Lung (tissue), 12 donors: ENCODE results near the gene ZNF860. TPM values are rescaled to one million over a fixed set of nuclear protein-coding genes. Genes with fewer than 3 reads are reported as not detected.

Experiments
- ATAC-seq: fragments of 200-7000 bp; cut with Tn5 transposase; one replicate; pipeline ENCODE4 v1.9.1; 2020; ENCODE audit warnings: moderate number of reproducible peaks; ENCODE audit not compliant: insufficient read depth, low FRiP score
- DNase-seq, 3 donors: peaks; one replicate each; pipeline ENCODE4 v3.0.0-alpha.2; 2013 to 2017
- H3K27ac ChIP-seq, 2 donors: one replicate each; pipeline ENCODE4 v1.5.1; 2013; ENCODE audit warnings: mild to moderate bottlenecking in 2 of 2, moderate library complexity in 2 of 2, control low read depth in 1 of 2, inconsistent platforms in 1 of 2, low read depth in 1 of 2, low read length in 1 of 2
- H3K27me3 ChIP-seq, 3 donors: one replicate each; pipeline ENCODE4 v1.5.1; 2013; ENCODE audit warnings: low read length in 2 of 3; ENCODE audit not compliant: control insufficient read depth in 3 of 3, insufficient read depth in 3 of 3
- H3K36me3 ChIP-seq, 4 donors: one replicate each; pipeline ENCODE4 v1.5.1; 2013; ENCODE audit warnings: low read length in 4 of 4, mild to moderate bottlenecking in 1 of 4, moderate library complexity in 1 of 4; ENCODE audit not compliant: control insufficient read depth in 4 of 4, insufficient read depth in 4 of 4
- H3K4me1 ChIP-seq, 5 donors: one replicate each; pipeline ENCODE4 v1.5.1; 2013; ENCODE audit warnings: low read length in 5 of 5, mild to moderate bottlenecking in 2 of 5, moderate library complexity in 1 of 5; ENCODE audit not compliant: control insufficient read depth in 5 of 5, insufficient read depth in 5 of 5
- H3K4me3 ChIP-seq: one replicate; pipeline ENCODE4 v1.5.1; 2013; ENCODE audit warnings: mild to moderate bottlenecking, control low read depth, moderate library complexity
- H3K9ac ChIP-seq, 2 donors: one replicate each; pipeline ENCODE4 v1.5.1; 2013; ENCODE audit warnings: low read length in 2 of 2, control low read depth in 1 of 2; ENCODE audit not compliant: insufficient read depth in 1 of 2
- H3K9me3 ChIP-seq, 4 donors: one replicate each; pipeline ENCODE4 v1.5.1; 2013; ENCODE audit warnings: low read length in 3 of 4, mild to moderate bottlenecking in 1 of 4, moderate library complexity in 1 of 4; ENCODE audit not compliant: control insufficient read depth in 4 of 4, insufficient read depth in 3 of 4
- WGBS, 2 donors: extraction: QIAGEN DNeasy Blood & Tissue Kit; methylation state at CpG; one replicate each; pipeline ENCODE4 v1.1.7; 2013; 5-methylcytosine and 5-hydroxymethylcytosine counted together
- polyA plus RNA-seq, 2 donors: library from polyadenylated mRNA; stranded (reverse); fragments of 200-250 nt; gene quantifications; one replicate each; pipeline ENCODE4 v1.2.1, GENCODE V29; 2013
- total RNA-seq, 2 donors: library from RNA; depleted of rRNA in 1 of 2; stranded (reverse); fragments of >200 nt in 1 of 2; gene quantifications; one replicate each; pipeline ENCODE4 v1.2.1, GENCODE V29; 2014 to 2021
- TF ChIP-seq, protein P1 (sequence below): IDR thresholded peaks from 2 replicates; pipeline ENCODE4 v1.5.1; 2012; ENCODE audit warnings: mild to moderate bottlenecking; ENCODE audit errors: control extremely low read depth, extremely low read depth
- donor health status: control.
- donor health status: control.
- donor health status: Bipolar disorder and iron deficiency.
- donor health status: healthy.
- donor health status: DM: yes; HTN: yes; CAD: no.

The ZNF860 gene
- total and polyA plus RNA-seq, 4 donors, result 0.35 to 2.6 (median 1.4) TPM

DNA sequence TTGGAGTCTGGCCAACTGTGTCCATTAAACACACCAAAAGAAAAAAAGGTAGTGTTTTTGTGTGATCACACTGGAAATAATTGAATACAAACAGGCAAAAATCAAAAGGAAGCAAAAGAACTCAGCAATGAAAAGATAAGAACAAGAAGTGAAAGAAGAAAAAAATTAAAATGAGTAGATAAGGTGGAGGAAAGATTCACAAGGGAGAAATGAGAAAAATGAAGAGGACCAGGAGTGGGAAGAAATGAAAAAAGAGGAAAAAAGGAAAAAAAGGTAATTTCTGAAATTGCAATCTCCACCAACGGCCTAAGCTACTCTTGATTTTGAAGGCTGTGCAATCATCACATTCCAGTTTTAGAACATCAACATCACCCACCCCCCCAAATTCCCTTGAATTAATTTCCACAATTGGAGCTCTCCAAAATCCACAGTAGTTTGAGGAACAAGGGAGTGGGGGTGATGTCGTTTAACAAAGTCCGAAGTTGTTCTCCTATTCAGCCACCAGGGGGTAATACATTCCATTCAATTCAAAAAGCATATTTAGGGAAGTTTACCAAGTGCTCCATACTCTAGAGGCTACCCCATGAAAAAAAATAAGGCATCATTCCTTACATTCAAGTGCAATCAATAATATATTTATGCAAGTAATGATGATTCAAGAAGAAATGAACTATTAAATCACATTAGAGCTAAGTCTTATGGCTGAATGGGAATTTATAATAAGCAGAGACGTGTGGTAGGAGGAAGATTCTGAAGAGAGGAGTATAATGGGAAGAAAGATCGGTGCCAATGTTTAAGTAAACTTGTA, 37.4 kb downstream of the ZNF860 start:
- Histone ChIP-seq H3K36me3 (no peaks in the 10 kb centered on the region), H3K9ac (no peak overlapping the region), H3K4me3 (no peak overlapping the region), H3K27me3 (no peaks in the 10 kb centered on the region), H3K4me1 (peaks cover 0 to 23% (median 0%) of the 10 kb centered on the region in 5 donors), H3K9me3 (no peaks in the 10 kb centered on the region), H3K27ac (no peak overlapping the region)
- peak; percentile 27 to 81 (median 81) for DNase-seq
- peak; percentile 62 for ATAC-seq
- WGBS, 2 donors, result 39 to 48% methylated on average over 5 of the region's 5 CpGs
- TF ChIP-seq, protein P1, sequence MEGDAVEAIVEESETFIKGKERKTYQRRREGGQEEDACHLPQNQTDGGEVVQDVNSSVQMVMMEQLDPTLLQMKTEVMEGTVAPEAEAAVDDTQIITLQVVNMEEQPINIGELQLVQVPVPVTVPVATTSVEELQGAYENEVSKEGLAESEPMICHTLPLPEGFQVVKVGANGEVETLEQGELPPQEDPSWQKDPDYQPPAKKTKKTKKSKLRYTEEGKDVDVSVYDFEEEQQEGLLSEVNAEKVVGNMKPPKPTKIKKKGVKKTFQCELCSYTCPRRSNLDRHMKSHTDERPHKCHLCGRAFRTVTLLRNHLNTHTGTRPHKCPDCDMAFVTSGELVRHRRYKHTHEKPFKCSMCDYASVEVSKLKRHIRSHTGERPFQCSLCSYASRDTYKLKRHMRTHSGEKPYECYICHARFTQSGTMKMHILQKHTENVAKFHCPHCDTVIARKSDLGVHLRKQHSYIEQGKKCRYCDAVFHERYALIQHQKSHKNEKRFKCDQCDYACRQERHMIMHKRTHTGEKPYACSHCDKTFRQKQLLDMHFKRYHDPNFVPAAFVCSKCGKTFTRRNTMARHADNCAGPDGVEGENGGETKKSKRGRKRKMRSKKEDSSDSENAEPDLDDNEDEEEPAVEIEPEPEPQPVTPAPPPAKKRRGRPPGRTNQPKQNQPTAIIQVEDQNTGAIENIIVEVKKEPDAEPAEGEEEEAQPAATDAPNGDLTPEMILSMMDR, result peak; percentile 56

DNA sequence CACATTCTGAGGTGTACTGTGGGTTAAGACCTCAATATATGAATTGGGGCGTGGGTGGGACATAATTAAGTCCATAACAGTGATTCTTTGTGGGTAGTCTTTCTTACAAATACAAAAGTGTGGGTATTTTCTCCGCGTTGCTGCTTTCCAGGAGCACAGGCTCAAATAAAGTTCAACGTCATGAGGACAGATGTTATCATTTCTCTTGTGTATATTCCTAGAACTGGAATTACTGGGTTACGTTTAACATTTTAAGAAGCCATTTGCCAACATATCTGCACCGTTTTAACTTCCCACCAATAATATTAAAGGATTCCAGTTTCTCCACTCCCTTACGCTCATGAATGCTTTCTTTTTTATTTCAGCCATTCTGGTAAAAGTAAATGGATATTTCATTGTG, 39.6 kb downstream of the ZNF860 start:
- H3K9me3 ChIP-seq, result no peaks in the 10 kb centered on the region
- 87 to 94% methylated on average over 7 of the region's 7 CpGs for WGBS, 2 donors
- no peak overlapping the region for H3K9ac ChIP-seq
- no peak overlapping the region for H3K4me3 ChIP-seq
- H3K27me3 ChIP-seq, result no peaks in the 10 kb centered on the region
- DNase-seq (no peak), ATAC-seq (no peak)
- peaks cover 0 to 23% (median 0%) of the 10 kb centered on the region in 5 donors for H3K4me1 ChIP-seq
- H3K27ac ChIP-seq, result no peak overlapping the region
- TF ChIP-seq, protein P1, result no peak
- no peaks in the 10 kb centered on the region for H3K36me3 ChIP-seq

DNA sequence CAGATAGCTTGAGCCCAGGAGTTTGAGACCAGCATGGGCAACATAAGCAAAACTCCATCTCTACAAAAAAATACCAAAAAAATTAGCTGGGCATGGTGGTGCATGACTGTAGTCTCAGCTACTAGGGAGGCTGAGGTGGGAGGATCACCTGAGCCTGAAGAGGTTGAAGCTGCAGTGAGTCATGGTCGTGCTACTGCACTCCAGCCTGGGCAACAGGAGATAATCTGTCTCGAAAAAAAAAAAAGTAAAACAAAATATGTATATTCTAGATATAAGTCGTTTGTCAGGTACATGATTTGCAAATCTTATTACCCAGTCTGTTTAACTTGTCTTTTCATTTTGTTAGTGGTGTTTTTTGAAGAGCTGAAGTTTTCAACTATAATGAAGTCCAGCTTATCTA, 40.2 kb downstream of the ZNF860 start:
- Histone ChIP-seq H3K36me3 (no peaks in the 10 kb centered on the region), H3K27ac (no peak overlapping the region), H3K9me3 (no peaks in the 10 kb centered on the region), H3K9ac (no peak overlapping the region), H3K4me3 (no peak overlapping the region), H3K4me1 (peaks cover 0 to 23% (median 0%) of the 10 kb centered on the region in 5 donors), H3K27me3 (no peaks in the 10 kb centered on the region)
- TF ChIP-seq, protein P1, result no peak
- ATAC-seq, result no peak
- DNase-seq, result no peak
- 82 to 85% methylated on average over 3 of the region's 3 CpGs for WGBS, 2 donors
